MM.1S (cell line): Measurements from ENCODE around the gene DNAAF1.
A peak's percentile ranks its signal among the peaks of the same experiment; 100 is the strongest.

Experiments
- DNase-seq: peaks from one replicate; pipeline ENCODE4 v3.0.0-alpha.2; 2015
- H2AFZ ChIP-seq: fragments of 300-600 bp; sonication (generic); 2 replicates; pipeline ENCODE4 v1.6.0; 2016; ENCODE audit warnings: antibody characterized with exemption, low read length
- H3F3A ChIP-seq: fragments of 300-600 bp; sonication (generic); 2 replicates; pipeline ENCODE4 v1.6.1; 2016; ENCODE audit warnings: mild to moderate bottlenecking, antibody characterized with exemption, low read length, moderate library complexity, mixed read lengths; ENCODE audit not compliant: insufficient read depth
- H3K27ac ChIP-seq: fragments of 300-600 bp; sonication (generic); 2 replicates; pipeline ENCODE4 v1.5.1; 2016; ENCODE audit warnings: mild to moderate bottlenecking, low read length
- H3K27me3 ChIP-seq: fragments of 300-600 bp; sonication (generic); replicated peaks from 2 replicates; pipeline ENCODE4 v1.6.0; 2016; ENCODE audit warnings: low read length; ENCODE audit not compliant: insufficient read depth
- H3K36me3 ChIP-seq: fragments of 300-600 bp; sonication (generic); replicated peaks from 2 replicates; pipeline ENCODE4 v1.6.1; 2016; ENCODE audit warnings: mild to moderate bottlenecking, low read length, mixed read lengths; ENCODE audit not compliant: insufficient read depth
- H3K4me1 ChIP-seq: fragments of 300-600 bp; sonication (generic); 2 replicates; pipeline ENCODE4 v1.6.1; 2016; ENCODE audit warnings: low read length, mixed read lengths
- H3K4me2 ChIP-seq: fragments of 300-600 bp; sonication (generic); 2 replicates; pipeline ENCODE4 v1.6.0; 2016; ENCODE audit warnings: low read depth, low read length
- H3K4me3 ChIP-seq: fragments of 300-600 bp; sonication (generic); 2 replicates; pipeline ENCODE4 v1.5.1; 2016; ENCODE audit warnings: low read length, mixed read lengths
- H3K79me2 ChIP-seq: fragments of 300-600 bp; sonication (generic); 2 replicates; pipeline ENCODE4 v1.6.1; 2016; ENCODE audit warnings: mixed run types, low read length, mixed read lengths
- H3K9ac ChIP-seq: fragments of 300-600 bp; sonication (generic); 2 replicates; pipeline ENCODE4 v1.6.1; 2016; ENCODE audit warnings: low read length, mixed read lengths
- H3K9me2 ChIP-seq: fragments of 300-600 bp; sonication (generic); replicated peaks from 2 replicates; pipeline ENCODE4 v1.6.1; 2016; ENCODE audit warnings: mild to moderate bottlenecking, low read length, mixed read lengths; ENCODE audit not compliant: insufficient read depth
- H3K9me3 ChIP-seq: fragments of 300-600 bp; sonication (generic); replicated peaks from 2 replicates; pipeline ENCODE4 v1.6.1; 2016; ENCODE audit warnings: mild to moderate bottlenecking, low read length, mixed read lengths; ENCODE audit not compliant: insufficient read depth
- H4K20me1 ChIP-seq: fragments of 300-600 bp; sonication (generic); 2 replicates; pipeline ENCODE4 v1.6.1; 2016; ENCODE audit warnings: mild to moderate bottlenecking, low read length, moderate library complexity, mixed read lengths; ENCODE audit not compliant: insufficient read depth
- EZH2 ChIP-seq: fragments of 300-600 bp; sonication (generic); optimal IDR thresholded peaks from 2 replicates; pipeline ENCODE3; 2017; ENCODE audit warnings: low read depth, mild to moderate bottlenecking, antibody characterized with exemption, low read length, mixed read lengths
- EZH2phosphoT487 ChIP-seq: fragments of 300-600 bp; sonication (generic); IDR thresholded peaks from 2 replicates; pipeline ENCODE4 v1.6.1; 2018; ENCODE audit warnings: antibody characterized with exemption, low read length
- TF ChIP-seq, protein P1 (sequence below): fragments of 300-600 bp; sonication (generic); IDR thresholded peaks from 2 replicates; pipeline ENCODE4 v1.5.1; 2016; ENCODE audit warnings: antibody characterized with exemption, low read length, mixed read lengths

DNAAF1 gene

DNA sequence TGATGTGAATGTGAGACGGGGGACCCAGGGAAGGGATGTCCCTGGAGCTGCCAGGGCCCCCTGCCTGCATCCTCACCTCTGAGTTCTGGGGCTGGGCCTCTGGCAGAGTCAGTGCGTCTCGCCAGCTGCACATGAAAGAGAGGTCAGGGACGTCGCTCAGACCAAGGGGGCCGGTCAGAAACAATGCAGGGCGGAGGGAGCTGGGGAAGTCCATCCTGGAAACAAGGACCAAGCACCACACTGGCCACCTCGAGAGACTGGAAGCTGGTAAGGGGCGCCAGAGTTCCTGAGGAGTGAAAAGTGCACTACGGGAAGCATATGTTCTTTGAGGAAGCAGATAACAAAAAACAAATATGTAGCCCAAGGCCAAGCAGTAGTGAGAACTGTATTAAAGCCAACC, 39.7 kb downstream of the DNAAF1 start:
- no peaks in the 10 kb centered on the region for H3K36me3 ChIP-seq
- no peak for DNase-seq

DNA sequence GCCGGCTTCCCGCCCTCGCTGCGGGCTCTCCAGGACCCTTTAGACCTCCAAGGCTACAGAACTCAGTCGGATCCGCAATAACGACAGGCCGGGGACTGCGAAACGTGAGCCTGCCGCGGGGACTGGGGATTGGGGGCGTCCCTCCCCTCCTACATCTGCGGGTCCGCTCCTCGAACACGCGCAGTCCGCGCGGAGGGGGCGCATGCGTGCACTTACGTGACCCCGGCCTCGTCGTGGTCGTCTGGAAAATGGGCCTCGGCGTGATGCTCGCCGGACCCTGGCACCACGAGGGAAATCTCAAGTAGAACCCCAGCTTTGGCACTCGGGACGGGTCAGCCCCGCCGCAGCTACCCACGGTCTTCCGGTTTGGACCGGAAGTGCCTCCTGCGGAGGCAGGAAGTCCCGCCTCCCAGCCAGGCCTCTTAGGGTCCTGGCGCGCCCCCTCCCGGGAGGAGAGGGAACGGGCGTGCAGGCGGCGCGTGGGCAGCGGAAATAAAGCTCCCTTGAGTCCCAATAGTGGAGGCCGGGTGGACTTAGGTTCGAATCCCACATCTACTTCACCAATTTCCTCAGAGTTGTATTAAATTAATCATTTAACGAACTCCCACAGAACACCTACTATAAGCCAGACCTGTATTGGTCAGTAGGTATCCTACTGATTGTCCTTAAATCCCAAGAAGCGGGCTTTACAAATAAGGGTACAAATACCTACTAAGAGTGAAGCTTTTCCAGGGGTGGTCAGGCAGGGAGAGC, 41.8 kb downstream of the DNAAF1 start, which contains the start of gene TAF1C:
Gene TAF1C (minus strand): TSS at position 373 of the 753 bp plus-strand sequence. CDS start 2,069 bp downstream, outside the sequence.
- peak; percentile 88 for DNase-seq
- Histone ChIP-seq H3K9me3 (no peaks in the 10 kb centered on the region), H4K20me1 (no peaks in the 10 kb centered on the region), H3K9ac (peak within 1 kb of the TSS; percentile 89), H3K36me3 (no peaks in the 10 kb centered on the region), H3K27me3 (no peaks in the 10 kb centered on the region), H3K27ac (peak within 1 kb of the TSS; percentile 25; the same call in 1 of the 2 replicates), H3K4me2 (peak within 1 kb of the TSS; percentile 52; the same call in 1 of the 2 replicates), H3K79me2 (peaks cover 27% of the 10 kb centered on the region), H3K4me1 (no peaks in the 10 kb centered on the region), H3K4me3 (peak within 1 kb of the TSS; percentile 85), H3K9me2 (no peaks in the 10 kb centered on the region), H2AFZ (peak within 1 kb of the TSS; percentile 85), H3F3A (no peaks in the 10 kb centered on the region)
- TF ChIP-seq, protein P1, sequence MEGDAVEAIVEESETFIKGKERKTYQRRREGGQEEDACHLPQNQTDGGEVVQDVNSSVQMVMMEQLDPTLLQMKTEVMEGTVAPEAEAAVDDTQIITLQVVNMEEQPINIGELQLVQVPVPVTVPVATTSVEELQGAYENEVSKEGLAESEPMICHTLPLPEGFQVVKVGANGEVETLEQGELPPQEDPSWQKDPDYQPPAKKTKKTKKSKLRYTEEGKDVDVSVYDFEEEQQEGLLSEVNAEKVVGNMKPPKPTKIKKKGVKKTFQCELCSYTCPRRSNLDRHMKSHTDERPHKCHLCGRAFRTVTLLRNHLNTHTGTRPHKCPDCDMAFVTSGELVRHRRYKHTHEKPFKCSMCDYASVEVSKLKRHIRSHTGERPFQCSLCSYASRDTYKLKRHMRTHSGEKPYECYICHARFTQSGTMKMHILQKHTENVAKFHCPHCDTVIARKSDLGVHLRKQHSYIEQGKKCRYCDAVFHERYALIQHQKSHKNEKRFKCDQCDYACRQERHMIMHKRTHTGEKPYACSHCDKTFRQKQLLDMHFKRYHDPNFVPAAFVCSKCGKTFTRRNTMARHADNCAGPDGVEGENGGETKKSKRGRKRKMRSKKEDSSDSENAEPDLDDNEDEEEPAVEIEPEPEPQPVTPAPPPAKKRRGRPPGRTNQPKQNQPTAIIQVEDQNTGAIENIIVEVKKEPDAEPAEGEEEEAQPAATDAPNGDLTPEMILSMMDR = peak; percentile 70
- no peak for TF ChIP-seq EZH2phosphoT487
- TF ChIP-seq EZH2 = no peak

More for the DNA sequence above, 39.7 kb downstream of the DNAAF1 start:
- H4K20me1 ChIP-seq = no peaks in the 10 kb centered on the region
- no peaks in the 10 kb centered on the region for H3F3A ChIP-seq
- no peaks in the 10 kb centered on the region for H3K9me2 ChIP-seq
- H3K9me3 ChIP-seq = no peaks in the 10 kb centered on the region
- H3K27me3 ChIP-seq = no peaks in the 10 kb centered on the region
- H3K4me3 ChIP-seq = no peak overlapping the region
- H3K79me2 ChIP-seq = peaks cover 27% of the 10 kb centered on the region
- H3K4me2 ChIP-seq = no peak overlapping the region
- no peak overlapping the region for H3K27ac ChIP-seq
- H3K4me1 ChIP-seq = no peaks in the 10 kb centered on the region
- no peak for TF ChIP-seq EZH2
- TF ChIP-seq, protein P1 = no peak
- no peak overlapping the region for H2AFZ ChIP-seq
- no peak overlapping the region for H3K9ac ChIP-seq

DNA sequence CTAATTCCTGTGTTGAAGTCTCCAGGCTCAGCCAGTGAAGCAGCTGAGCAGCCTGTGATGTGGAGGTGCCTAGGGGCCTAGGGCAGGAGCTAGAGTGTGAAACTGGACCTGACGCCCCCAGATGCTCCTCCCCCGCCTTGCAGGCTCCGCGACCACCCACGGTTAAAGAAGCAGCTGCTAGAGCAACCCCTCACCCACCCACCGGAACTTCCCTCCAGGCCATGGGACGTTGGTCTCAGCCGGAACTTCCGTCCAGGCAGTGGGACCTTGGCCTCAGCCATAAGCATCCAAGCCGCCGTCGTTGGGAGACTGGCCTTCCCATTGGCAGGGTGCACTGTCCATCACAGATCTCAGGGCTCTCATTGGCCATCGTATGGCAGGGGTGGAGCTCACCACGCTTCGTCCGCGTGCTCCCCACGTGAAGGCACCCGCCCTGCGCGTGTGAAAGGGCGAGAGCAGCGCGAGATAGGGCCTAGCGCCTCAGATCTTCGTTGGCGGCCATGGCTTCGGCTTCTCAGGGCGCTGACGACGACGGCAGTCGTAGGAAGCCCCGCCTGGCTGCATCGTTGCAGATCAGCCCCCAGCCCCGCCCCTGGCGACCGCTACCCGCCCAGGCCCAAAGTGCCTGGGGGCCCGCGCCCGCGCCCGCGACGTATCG, 45.8 kb downstream of the DNAAF1 start, which contains the start of gene ADAD2:
Gene ADAD2 (plus strand): TSS at position 427 of the 658 bp plus-strand sequence. CDS start 74 bp downstream, at position 501.
- H2AFZ ChIP-seq = no peak within 1 kb of the TSS
- H3K79me2 ChIP-seq = peaks cover 10% of the 10 kb centered on the region
- no peak for DNase-seq
- no peaks in the 10 kb centered on the region for H3F3A ChIP-seq
- no peaks in the 10 kb centered on the region for H3K9me3 ChIP-seq
- H4K20me1 ChIP-seq = no peaks in the 10 kb centered on the region
- H3K9me2 ChIP-seq = no peaks in the 10 kb centered on the region
- H3K4me3 ChIP-seq = no peak within 1 kb of the TSS
- H3K9ac ChIP-seq = no peak within 1 kb of the TSS
- H3K36me3 ChIP-seq = no peaks in the 10 kb centered on the region
- TF ChIP-seq EZH2 (no peak), EZH2phosphoT487 (no peak)
- TF ChIP-seq, protein P1 = no peak
- no peak within 1 kb of the TSS for H3K27ac ChIP-seq
- no peaks in the 10 kb centered on the region for H3K4me1 ChIP-seq
- H3K27me3 ChIP-seq = no peaks in the 10 kb centered on the region
- H3K4me2 ChIP-seq = no peak within 1 kb of the TSS
